ENCODE results near the gene SNHG17.

DNA sequence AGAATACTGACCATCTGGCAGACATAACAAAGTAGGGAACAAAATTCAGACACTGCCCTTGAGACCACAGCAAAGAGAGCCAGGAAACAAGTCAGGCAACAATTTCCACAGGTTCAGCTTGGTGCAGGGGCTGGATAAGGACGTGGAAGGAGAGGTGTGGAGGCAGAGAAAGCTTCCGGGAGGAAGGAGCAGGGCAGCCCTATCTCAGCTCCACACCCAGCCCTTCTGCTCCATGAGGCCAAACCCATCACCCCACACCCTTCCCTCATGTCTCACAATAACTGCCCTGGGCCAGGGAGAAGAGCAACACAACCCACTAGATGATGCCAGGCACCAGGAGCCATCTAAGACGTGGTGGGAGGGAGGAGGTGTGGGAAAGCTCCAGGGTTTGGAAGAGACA lies 5.8 kb downstream of the SNHG17 start:
- TF ChIP-seq, protein P1, sequence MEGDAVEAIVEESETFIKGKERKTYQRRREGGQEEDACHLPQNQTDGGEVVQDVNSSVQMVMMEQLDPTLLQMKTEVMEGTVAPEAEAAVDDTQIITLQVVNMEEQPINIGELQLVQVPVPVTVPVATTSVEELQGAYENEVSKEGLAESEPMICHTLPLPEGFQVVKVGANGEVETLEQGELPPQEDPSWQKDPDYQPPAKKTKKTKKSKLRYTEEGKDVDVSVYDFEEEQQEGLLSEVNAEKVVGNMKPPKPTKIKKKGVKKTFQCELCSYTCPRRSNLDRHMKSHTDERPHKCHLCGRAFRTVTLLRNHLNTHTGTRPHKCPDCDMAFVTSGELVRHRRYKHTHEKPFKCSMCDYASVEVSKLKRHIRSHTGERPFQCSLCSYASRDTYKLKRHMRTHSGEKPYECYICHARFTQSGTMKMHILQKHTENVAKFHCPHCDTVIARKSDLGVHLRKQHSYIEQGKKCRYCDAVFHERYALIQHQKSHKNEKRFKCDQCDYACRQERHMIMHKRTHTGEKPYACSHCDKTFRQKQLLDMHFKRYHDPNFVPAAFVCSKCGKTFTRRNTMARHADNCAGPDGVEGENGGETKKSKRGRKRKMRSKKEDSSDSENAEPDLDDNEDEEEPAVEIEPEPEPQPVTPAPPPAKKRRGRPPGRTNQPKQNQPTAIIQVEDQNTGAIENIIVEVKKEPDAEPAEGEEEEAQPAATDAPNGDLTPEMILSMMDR (IDR thresholded peaks at IDR 0.05), result no peak
- TF ChIP-seq, protein P2, sequence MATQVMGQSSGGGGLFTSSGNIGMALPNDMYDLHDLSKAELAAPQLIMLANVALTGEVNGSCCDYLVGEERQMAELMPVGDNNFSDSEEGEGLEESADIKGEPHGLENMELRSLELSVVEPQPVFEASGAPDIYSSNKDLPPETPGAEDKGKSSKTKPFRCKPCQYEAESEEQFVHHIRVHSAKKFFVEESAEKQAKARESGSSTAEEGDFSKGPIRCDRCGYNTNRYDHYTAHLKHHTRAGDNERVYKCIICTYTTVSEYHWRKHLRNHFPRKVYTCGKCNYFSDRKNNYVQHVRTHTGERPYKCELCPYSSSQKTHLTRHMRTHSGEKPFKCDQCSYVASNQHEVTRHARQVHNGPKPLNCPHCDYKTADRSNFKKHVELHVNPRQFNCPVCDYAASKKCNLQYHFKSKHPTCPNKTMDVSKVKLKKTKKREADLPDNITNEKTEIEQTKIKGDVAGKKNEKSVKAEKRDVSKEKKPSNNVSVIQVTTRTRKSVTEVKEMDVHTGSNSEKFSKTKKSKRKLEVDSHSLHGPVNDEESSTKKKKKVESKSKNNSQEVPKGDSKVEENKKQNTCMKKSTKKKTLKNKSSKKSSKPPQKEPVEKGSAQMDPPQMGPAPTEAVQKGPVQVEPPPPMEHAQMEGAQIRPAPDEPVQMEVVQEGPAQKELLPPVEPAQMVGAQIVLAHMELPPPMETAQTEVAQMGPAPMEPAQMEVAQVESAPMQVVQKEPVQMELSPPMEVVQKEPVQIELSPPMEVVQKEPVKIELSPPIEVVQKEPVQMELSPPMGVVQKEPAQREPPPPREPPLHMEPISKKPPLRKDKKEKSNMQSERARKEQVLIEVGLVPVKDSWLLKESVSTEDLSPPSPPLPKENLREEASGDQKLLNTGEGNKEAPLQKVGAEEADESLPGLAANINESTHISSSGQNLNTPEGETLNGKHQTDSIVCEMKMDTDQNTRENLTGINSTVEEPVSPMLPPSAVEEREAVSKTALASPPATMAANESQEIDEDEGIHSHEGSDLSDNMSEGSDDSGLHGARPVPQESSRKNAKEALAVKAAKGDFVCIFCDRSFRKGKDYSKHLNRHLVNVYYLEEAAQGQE (IDR thresholded peaks at IDR 0.05), result no peak
- no peak for TF ChIP-seq USF2 (IDR thresholded peaks at IDR 0.05)
- TF ChIP-seq MAFK (IDR thresholded peaks at IDR 0.05; ENCODE audit: partially characterized antibody), result no peak
- TF ChIP-seq POLR2A (IDR thresholded peaks at IDR 0.05; ENCODE audit: low read length), result no peak
- TF ChIP-seq JUNB (IDR thresholded peaks at IDR 0.05), result no peak
- no peak for TF ChIP-seq ELK1 (IDR thresholded peaks at IDR 0.05; ENCODE audit: low read depth, low read length)
- TF ChIP-seq SMC3 (IDR thresholded peaks at IDR 0.05), result no peak
- TF ChIP-seq RAD21 (conservative IDR thresholded peaks at IDR 0.05 in 1 of 2, IDR thresholded peaks at IDR 0.05 in 1 of 2), result no peak
- TF ChIP-seq MAX (IDR thresholded peaks at IDR 0.05), result no peak
- TF ChIP-seq CEBPB (IDR thresholded peaks at IDR 0.05), result no peak
- TF ChIP-seq EP300 (IDR thresholded peaks at IDR 0.05), result no peak
- no peak for TF ChIP-seq CHD4 (IDR thresholded peaks at IDR 0.05; ENCODE audit: borderline replicate concordance)

All from A549 (cell line).